Omental fat pad (tissue), 4 donors: Measurements from ENCODE around the gene CD300A. TPM values are rescaled to one million over a fixed set of nuclear protein-coding genes. Genes with fewer than 3 reads are reported as not detected.

Experiments
- ATAC-seq: fragments of 150-250 bp; one replicate; pipeline ENCODE4 v1.9.1; 2016; ENCODE audit warnings: mild to moderate bottlenecking, moderate library complexity; ENCODE audit not compliant: low FRiP score
- DNase-seq: peaks from one replicate; pipeline ENCODE4 v3.0.0-alpha.2; 2019; ENCODE audit warnings: low spot score
- CTCF ChIP-seq, 3 donors: fragments of 450-650 bp; IDR thresholded peaks; one replicate each; pipeline ENCODE4 v1.5.1; 2016 to 2017; ENCODE audit warnings: antibody characterized with exemption in 3 of 3, mild to moderate bottlenecking in 3 of 3, moderate library complexity in 2 of 3
- total RNA-seq, 4 donors: library from RNA; depleted of rRNA; stranded (reverse); fragments of >200 nt; gene quantifications; one replicate each; pipeline ENCODE4 v1.1.0, GENCODE V29; 2016

Gene CD300A
- total RNA-seq, 4 donors from 2014 or later = 4.8 to 24.6 (median 16.6) TPM

GRCh38 chr17:74525781-74526288 is 59.4 kb downstream of the CD300A start:
- ATAC-seq (no peak), DNase-seq (no peak)
- no peak for TF ChIP-seq CTCF (IDR thresholded peaks at IDR 0.05)

GRCh38 chr17:74526681-74527080 is 60.2 kb downstream of the CD300A start:
- DNase-seq = no peak
- no peak for TF ChIP-seq CTCF (IDR thresholded peaks at IDR 0.05)
- no peak for ATAC-seq

GRCh38 chr17:74527081-74527480 is 60.6 kb downstream of the CD300A start:
- ATAC-seq (no peak), DNase-seq (no peak)
- no peak for TF ChIP-seq CTCF (IDR thresholded peaks at IDR 0.05)

- ATAC-seq (no peak), DNase-seq (peak; percentile 20)
- TF ChIP-seq CTCF (IDR thresholded peaks at IDR 0.05) = no peak
These were observed 61.3 kb downstream of the CD300A start for GRCh38 chr17:74527756-74528155.

GRCh38 chr17:74528491-74529199 is 62.2 kb downstream of the CD300A start:
- peak; percentile 18 for ATAC-seq
- peak; percentile 22 for DNase-seq
- no peak for TF ChIP-seq CTCF (IDR thresholded peaks at IDR 0.05)

- no peak for TF ChIP-seq CTCF (IDR thresholded peaks at IDR 0.05)
- DNase-seq (no peak), ATAC-seq (no peak)
These were observed 62.8 kb downstream of the CD300A start for GRCh38 chr17:74529243-74529642.

GRCh38 chr17:74530831-74531150 is 64.4 kb downstream of the CD300A start:
- DNase-seq = no peak

More at GRCh38 chr17:74530831-74531150, 64.4 kb downstream of the CD300A start:
- TF ChIP-seq CTCF (IDR thresholded peaks at IDR 0.05) = no peak
- ATAC-seq = no peak
